Measurements from ENCODE around the gene ZCWPW1.
A peak's percentile ranks its signal among the peaks of the same experiment; 100 is the strongest.

ZCWPW1 gene

DNA sequence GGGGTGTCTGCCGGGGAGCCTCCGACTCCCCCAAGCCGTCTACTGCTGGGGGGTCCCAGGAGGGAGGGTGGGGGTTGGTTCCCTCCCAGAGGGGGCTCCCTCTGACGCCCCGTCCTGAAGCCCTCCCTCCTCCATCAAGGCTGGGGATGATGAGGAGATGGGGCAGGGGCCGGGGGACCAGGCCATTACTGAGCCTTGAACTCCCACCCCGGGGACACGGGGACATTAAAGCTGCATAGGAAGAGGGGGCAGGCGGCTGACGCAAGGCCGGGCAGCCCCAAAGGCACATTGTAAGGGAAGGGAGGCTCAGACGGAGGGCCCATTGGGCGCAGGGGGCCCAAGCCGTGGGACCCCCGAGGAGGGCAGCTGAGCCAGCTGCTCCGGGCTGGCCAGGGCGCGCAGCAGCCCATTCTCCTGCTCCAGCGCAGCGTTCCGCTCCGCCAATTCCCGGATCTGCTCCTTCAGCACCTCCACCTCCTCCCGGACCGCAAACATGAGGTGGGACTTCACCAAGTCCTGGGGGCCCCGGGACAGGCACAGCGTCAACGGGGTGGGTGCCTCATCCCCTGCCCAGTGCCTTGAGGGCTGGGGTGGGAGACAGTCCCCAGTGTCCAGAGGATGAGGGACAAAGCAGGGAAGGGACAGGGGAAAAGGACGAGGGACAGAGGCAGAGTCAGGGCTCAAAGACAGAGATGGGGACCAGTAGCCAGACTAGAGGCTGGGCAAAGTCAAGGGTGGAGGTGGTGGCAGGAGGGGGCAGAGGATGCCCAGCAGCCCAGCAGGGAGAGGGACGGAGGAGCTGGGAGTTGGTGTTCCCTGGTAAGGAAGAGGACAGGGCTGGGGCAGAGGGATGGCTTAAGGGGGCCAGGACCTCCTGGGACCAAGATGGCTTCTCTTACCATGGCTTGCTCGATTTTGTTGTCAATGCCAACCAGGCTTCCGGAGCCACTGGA, 38.4 kb upstream of the ZCWPW1 start:
- TF ChIP-seq, protein P1, sequence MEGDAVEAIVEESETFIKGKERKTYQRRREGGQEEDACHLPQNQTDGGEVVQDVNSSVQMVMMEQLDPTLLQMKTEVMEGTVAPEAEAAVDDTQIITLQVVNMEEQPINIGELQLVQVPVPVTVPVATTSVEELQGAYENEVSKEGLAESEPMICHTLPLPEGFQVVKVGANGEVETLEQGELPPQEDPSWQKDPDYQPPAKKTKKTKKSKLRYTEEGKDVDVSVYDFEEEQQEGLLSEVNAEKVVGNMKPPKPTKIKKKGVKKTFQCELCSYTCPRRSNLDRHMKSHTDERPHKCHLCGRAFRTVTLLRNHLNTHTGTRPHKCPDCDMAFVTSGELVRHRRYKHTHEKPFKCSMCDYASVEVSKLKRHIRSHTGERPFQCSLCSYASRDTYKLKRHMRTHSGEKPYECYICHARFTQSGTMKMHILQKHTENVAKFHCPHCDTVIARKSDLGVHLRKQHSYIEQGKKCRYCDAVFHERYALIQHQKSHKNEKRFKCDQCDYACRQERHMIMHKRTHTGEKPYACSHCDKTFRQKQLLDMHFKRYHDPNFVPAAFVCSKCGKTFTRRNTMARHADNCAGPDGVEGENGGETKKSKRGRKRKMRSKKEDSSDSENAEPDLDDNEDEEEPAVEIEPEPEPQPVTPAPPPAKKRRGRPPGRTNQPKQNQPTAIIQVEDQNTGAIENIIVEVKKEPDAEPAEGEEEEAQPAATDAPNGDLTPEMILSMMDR (IDR thresholded peaks at IDR 0.05; ENCODE audit: extremely low read depth, insufficient read depth, missing control alignments): no peak
- DNase-seq (ENCODE audit: low spot score): no peak
- in situ Hi-C loops (cut with MboI; ENCODE audit: low pct_unique_long_range_greater_than_20kb, low sequenced_read_pairs, unreplicated experiment): no loop called here

DNA sequence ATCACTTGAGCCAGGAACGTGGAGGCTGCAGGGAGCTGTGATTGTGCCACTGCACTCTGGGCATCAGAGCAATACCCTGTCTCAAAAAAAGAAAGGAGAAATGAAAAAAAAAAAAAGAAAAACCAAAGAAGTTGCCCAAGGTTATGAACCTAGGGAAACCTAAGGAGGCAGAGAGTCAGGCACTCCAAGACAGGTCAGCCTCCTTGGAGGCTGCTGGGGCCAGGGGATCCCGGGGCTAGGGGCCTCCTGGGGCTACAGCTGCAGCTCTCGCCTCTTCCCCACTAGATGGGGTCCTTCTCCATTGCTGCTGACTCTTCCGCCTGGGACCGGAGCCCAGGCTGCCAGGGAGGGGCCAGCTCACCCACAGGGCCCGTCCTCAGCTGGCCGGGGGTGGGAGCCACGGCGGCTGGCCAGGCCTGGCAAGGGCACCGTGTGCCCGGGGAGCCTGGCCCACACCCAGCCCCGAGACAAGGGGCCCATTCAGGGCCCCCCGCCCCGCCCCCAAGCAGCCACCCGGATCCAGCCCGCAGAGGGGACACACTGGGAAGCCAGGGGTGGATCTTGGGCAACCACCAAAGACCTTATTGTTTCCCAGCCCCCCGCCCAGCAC, 37.3 kb upstream of the ZCWPW1 start:
- TF ChIP-seq, protein P1 (IDR thresholded peaks at IDR 0.05; ENCODE audit: extremely low read depth, insufficient read depth, missing control alignments): peak; percentile 15
- no peak for DNase-seq (ENCODE audit: low spot score)
- in situ Hi-C loops (cut with MboI; ENCODE audit: low pct_unique_long_range_greater_than_20kb, low sequenced_read_pairs, unreplicated experiment): no loop called here

DNA sequence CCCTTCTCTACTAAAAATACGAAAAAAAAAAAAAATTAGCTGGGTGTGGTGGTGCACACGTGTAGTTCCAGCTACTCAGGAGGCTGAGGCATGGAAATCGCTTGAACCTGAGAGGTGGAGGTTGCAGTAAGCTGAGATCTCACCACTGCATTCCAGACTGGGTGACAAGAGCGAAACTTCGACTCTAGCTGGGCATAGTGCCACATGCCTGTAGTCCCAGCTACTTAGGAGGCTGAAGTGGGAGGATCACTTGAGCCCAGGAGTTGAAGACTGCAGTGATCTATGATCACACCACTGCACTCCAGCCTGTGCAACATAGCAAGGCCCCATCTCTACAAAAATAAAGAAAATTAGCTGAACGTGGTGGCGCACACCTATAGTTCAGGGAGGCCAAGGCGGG, 36.8 kb upstream of the ZCWPW1 start:
- in situ Hi-C loops (cut with MboI; ENCODE audit: low pct_unique_long_range_greater_than_20kb, low sequenced_read_pairs, unreplicated experiment): no loop called here
- no peak for DNase-seq (ENCODE audit: low spot score)

DNA sequence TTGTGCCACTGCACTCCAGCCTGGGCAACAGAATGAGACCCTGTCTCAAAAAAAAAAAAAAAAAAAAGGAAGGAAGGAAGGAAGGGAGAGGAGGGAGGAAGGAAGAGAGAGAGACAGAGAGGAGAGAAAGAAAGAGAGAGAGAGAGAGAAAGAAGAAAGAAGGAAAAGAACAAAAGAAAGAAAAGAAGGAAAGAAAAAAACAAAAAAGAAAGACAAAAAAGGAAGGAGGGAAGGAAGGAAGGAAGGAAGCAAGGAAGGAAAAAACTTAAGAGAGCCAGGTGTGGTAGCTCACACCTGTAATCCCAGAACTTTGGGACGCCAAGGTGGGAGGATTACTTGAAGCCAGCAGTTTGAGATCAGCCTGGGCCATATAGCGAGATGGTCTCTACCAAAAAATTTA, 36.3 kb upstream of the ZCWPW1 start:
- no peak for DNase-seq (ENCODE audit: low spot score)
- in situ Hi-C loops (cut with MboI; ENCODE audit: low pct_unique_long_range_greater_than_20kb, low sequenced_read_pairs, unreplicated experiment): no loop called here
- TF ChIP-seq, protein P1 (IDR thresholded peaks at IDR 0.05; ENCODE audit: extremely low read depth, insufficient read depth, missing control alignments): no peak

More for the DNA sequence above, 36.8 kb upstream of the ZCWPW1 start:
- TF ChIP-seq, protein P1 (IDR thresholded peaks at IDR 0.05; ENCODE audit: extremely low read depth, insufficient read depth, missing control alignments): no peak

DNA sequence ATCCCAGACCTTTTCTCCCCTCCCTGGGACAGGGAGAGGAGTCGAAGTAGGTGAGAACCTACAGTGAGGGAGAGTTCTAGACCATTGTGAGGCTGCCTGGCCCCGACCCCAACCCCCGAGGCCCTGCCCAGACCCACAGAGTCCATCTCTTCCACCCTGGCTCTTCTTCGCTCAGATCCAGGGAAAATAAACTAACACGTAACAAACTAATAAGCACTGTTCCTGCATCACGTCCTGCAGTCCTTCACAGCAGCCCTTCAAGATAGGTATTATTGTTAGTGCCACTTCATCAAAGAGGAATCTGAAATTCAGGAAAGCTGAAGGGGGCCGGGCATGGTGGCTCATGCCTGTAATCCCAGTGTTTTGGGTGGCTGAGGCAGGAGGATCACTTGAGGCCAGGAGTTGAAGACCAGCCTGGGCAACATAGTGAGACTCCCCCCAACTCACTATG, 35.7 kb upstream of the ZCWPW1 start, which contains the start of gene SPACDR:
Gene SPACDR (minus strand): TSS at position 51 of the 451 bp plus-strand sequence. CDS start 235 bp downstream, outside the sequence.
- in situ Hi-C loops (cut with MboI; ENCODE audit: low pct_unique_long_range_greater_than_20kb, low sequenced_read_pairs, unreplicated experiment): no loop called here
- no peak for DNase-seq (ENCODE audit: low spot score)
- TF ChIP-seq, protein P1 (IDR thresholded peaks at IDR 0.05; ENCODE audit: extremely low read depth, insufficient read depth, missing control alignments): no peak

DNA sequence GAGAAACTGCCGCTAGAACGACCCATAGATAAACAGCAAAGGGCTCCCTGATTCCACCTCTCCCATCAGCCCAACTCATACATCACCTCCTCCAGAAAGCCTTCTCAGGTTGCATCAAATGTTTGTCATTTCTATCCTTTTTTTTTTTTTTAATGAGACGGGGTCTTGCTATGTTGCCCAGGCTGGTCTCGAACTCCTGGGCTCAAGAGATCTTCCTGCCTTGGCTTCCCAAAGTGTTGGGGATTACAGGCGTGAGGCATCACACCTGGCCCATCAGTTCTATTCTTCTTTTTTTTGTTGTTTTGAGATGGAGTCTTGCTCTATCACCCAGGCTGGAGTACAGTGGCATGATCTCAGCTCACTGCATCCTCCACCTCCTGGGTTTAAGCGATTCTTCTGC, 28.5 kb upstream of the ZCWPW1 start:
- TF ChIP-seq, protein P1 (IDR thresholded peaks at IDR 0.05; ENCODE audit: extremely low read depth, insufficient read depth, missing control alignments): no peak
- in situ Hi-C loops (cut with MboI; ENCODE audit: low pct_unique_long_range_greater_than_20kb, low sequenced_read_pairs, unreplicated experiment): no loop called here
- no peak for DNase-seq (ENCODE audit: low spot score)

Data from GM13977 (cell line).